ENCODE data around the gene INKA2.

Gene INKA2

GRCh38 chr1:111739194-111739924, at the start of gene INKA2:
INKA2 (minus strand) TSS chr1:111739395; CDS start chr1:111739242, 153 bp downstream.
- peak; percentile 70 to 81 for DNase-seq (ENCODE audit: low read depth in 2 of 2)

GRCh38 chr1:111786669-111787207, 47.5 kb upstream of the INKA2 start:
- DNase-seq (ENCODE audit: low read depth in 2 of 2) = no peak

GRCh38 chr1:111784273-111784901, 45.2 kb upstream of the INKA2 start:
- DNase-seq (ENCODE audit: low read depth in 2 of 2) = no peak

GRCh38 chr1:111779546-111779945, 40.4 kb upstream of the INKA2 start:
- DNase-seq (ENCODE audit: low read depth in 2 of 2) = no peak

GRCh38 chr1:111778541-111779051, 39.4 kb upstream of the INKA2 start:
- no peak for DNase-seq (ENCODE audit: low read depth in 2 of 2)

- DNase-seq (ENCODE audit: low read depth in 2 of 2) = no peak
These were observed 38.9 kb upstream of the INKA2 start for GRCh38 chr1:111778066-111778465.

- no peak for DNase-seq (ENCODE audit: low read depth in 2 of 2)
These were observed 38.1 kb upstream of the INKA2 start for GRCh38 chr1:111777301-111777700.

- DNase-seq (ENCODE audit: low read depth in 2 of 2) = no peak
These were observed 37.7 kb upstream of the INKA2 start for GRCh38 chr1:111776861-111777260.

GRCh38 chr1:111776391-111776790, 37.2 kb upstream of the INKA2 start:
- no peak for DNase-seq (ENCODE audit: low read depth in 2 of 2)

- DNase-seq (ENCODE audit: low read depth in 2 of 2) = no peak
These were observed 36.8 kb upstream of the INKA2 start for GRCh38 chr1:111775966-111776365.

GRCh38 chr1:111770916-111771315, 31.7 kb upstream of the INKA2 start:
- DNase-seq (ENCODE audit: low read depth in 2 of 2) = no peak

- peak; percentile 13 to 24 for DNase-seq (ENCODE audit: low read depth in 2 of 2)
These were observed 30.4 kb upstream of the INKA2 start for GRCh38 chr1:111769517-111770146.

- DNase-seq (ENCODE audit: low read depth in 2 of 2) = no peak
These were observed 29.4 kb upstream of the INKA2 start for GRCh38 chr1:111768625-111769024.

- no peak for DNase-seq (ENCODE audit: low read depth in 2 of 2)
These were observed 28.8 kb upstream of the INKA2 start for GRCh38 chr1:111768023-111768422.

GRCh38 chr1:111762332-111762731, 23.1 kb upstream of the INKA2 start:
- no peak for DNase-seq (ENCODE audit: low read depth in 2 of 2)

- no peak for DNase-seq (ENCODE audit: low read depth in 2 of 2)
These were observed 22.5 kb upstream of the INKA2 start for GRCh38 chr1:111761717-111762116.

- DNase-seq (ENCODE audit: low read depth in 2 of 2) = no peak
These were observed 19.2 kb upstream of the INKA2 start for GRCh38 chr1:111758373-111758772.

GRCh38 chr1:111756124-111756513, 16.9 kb upstream of the INKA2 start:
- no peak for DNase-seq (ENCODE audit: low read depth in 2 of 2)

- DNase-seq (ENCODE audit: low read depth in 2 of 2) = peak; percentile 89
These were observed 16.3 kb upstream of the INKA2 start, which contains the start of gene DDX20 for GRCh38 chr1:111755331-111756123. DDX20 (plus strand) TSS chr1:111755901; CDS start chr1:111755925, 24 bp downstream.

GRCh38 chr1:111754984-111755330, 15.8 kb upstream of the INKA2 start:
- DNase-seq (ENCODE audit: low read depth in 2 of 2) = no peak

GRCh38 chr1:111751906-111752575, 12.8 kb upstream of the INKA2 start:
- no peak for DNase-seq (ENCODE audit: low read depth in 2 of 2)

All from stimulated activated CD4-positive, alpha-beta T cell treated with anti-CD3 and anti-CD28 coated beads, Interleukin-4, amount 100 ng/mL, for 48 hours (primary cell).